Uterus (tissue), 4 donors: ENCODE measurements around the gene ATRN. TPM values are rescaled to one million over a fixed set of nuclear protein-coding genes. Genes with fewer than 3 reads are reported as not detected.

Source experiments
- DNase-seq, 2 donors: peaks; one replicate each; pipeline ENCODE4 v3.0.0-alpha.2; 2019 to 2020
- H3K27ac ChIP-seq, 2 donors: fragments of 200-600 bp; sonication (generic); 1 replicate in 1 of 2; 2 replicates in 1 of 2; pipeline ENCODE4 v1.5.1; 2016 to 2018
- H3K27me3 ChIP-seq, 2 donors: fragments of 200-600 bp; sonication (generic); one replicate each; pipeline ENCODE4 v1.5.1; 2018 to 2019; ENCODE audit warnings: control low read depth in 1 of 2
- H3K36me3 ChIP-seq, 2 donors: fragments of 200-600 bp; sonication (generic); one replicate each; pipeline ENCODE4 v1.5.1; 2019; ENCODE audit warnings: control low read depth in 1 of 2
- H3K4me1 ChIP-seq, 2 donors: fragments of 200-600 bp; sonication (generic); one replicate each; pipeline ENCODE4 v1.5.1; 2018 to 2019; ENCODE audit warnings: control low read depth in 1 of 2
- H3K4me3 ChIP-seq, 2 donors: fragments of 200-600 bp; sonication (generic); 1 replicate in 1 of 2; 2 replicates in 1 of 2; pipeline ENCODE4 v1.5.1; 2018 to 2019; ENCODE audit warnings: mild to moderate bottlenecking in 1 of 2
- H3K9me3 ChIP-seq, 2 donors: fragments of 200-600 bp; sonication (generic); one replicate each; pipeline ENCODE4 v1.5.1; 2019; ENCODE audit warnings: control low read depth in 1 of 2
- CTCF ChIP-seq, 4 experiments: fragments of 200-600 bp in 2 of 4; fragments of 450-650 bp in 2 of 4; sonication (generic) in 2 of 4; IDR thresholded peaks; one replicate each; pipeline ENCODE4 v1.5.1; 2016 to 2019; ENCODE audit warnings: antibody characterized with exemption in 4 of 4, mild to moderate bottlenecking in 2 of 4, moderate library complexity in 1 of 4
- POLR2A ChIP-seq, 2 donors: fragments of 450-650 bp; IDR thresholded peaks; one replicate each; pipeline ENCODE4 v1.6.1; 2016; ENCODE audit warnings: antibody characterized with exemption in 2 of 2, mild to moderate bottlenecking in 1 of 2, moderate library complexity in 1 of 2
- intact Hi-C: fragments of 100-400 bp; cut with DNase I; formaldehyde crosslinking; loops from one replicate; pipeline ENCODE4 v1.15.1; 2023; ENCODE audit warnings: low total_unique reads
- total RNA-seq, 4 donors: library from RNA; depleted of rRNA in 3 of 4; stranded (reverse); fragments of >200 nt in 3 of 4; gene quantifications; one replicate each; pipeline versions ENCODE4 v1.1.0 to v1.2.4, GENCODE V29; 2014 to 2023
- donor health status: DM: yes; HTN: yes; CAD: no.

Gene ATRN
- total RNA-seq, 4 donors from 2014 or later: 7.4 to 76.7 (median 21.2) TPM

DNA sequence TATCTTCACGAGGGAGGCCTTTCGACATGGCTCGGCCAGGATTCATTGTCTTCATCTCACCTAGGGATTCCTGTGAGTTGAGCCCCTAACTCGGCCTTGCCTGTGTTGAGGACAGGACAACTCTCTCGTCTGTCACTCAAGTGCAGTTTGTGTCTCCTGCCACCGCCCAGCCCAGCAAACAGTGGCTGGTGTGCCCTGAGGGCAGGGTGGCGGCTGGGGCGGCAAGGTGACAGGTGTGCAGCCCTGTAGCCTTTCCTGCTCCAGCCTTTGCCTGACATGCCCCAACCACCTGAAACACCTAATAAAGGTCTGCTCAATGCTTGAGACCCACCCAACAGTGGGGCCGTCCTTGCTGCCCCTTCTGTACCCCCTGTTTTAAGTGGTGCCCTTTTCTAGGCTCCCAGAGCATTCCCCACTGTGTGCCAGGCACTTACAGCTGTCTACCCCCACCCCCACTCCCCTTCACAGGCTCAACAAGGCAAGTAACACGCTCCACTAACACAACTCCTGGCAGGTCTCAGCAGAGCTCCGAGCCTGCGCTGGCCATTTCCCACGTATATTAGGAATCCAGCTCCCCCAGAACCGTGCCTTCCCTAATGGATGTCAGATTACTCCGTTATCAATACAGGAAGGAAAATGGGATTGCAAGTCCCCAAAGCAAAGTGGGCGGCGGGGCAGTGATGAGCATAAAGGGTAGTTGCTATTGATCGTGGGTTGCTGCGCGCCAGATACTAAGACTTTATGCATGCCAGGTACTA, 174.7 kb downstream of the ATRN start:
- no peak overlapping the region for H3K4me3 ChIP-seq
- H3K27me3 ChIP-seq: no peaks in the 10 kb centered on the region
- no peak for DNase-seq
- intact Hi-C loops: no loop called here
- no peaks in the 10 kb centered on the region for H3K4me1 ChIP-seq
- no peaks in the 10 kb centered on the region for H3K36me3 ChIP-seq
- no peaks in the 10 kb centered on the region for H3K9me3 ChIP-seq
- no peak overlapping the region for H3K27ac ChIP-seq
- no peak for TF ChIP-seq POLR2A (IDR thresholded peaks at IDR 0.05)
- TF ChIP-seq CTCF (IDR thresholded peaks at IDR 0.05): no peak

- no peak for DNase-seq
- H3K4me1 ChIP-seq: no peaks in the 10 kb centered on the region
- no peak overlapping the region for H3K4me3 ChIP-seq
- H3K27ac ChIP-seq: no peak overlapping the region
- no peak for TF ChIP-seq POLR2A (IDR thresholded peaks at IDR 0.05)
- no peak for TF ChIP-seq CTCF (IDR thresholded peaks at IDR 0.05)
- no peaks in the 10 kb centered on the region for H3K9me3 ChIP-seq
- H3K36me3 ChIP-seq: no peaks in the 10 kb centered on the region
- no peaks in the 10 kb centered on the region for H3K27me3 ChIP-seq
- intact Hi-C loops: no loop called here
Observed at GRCh38 chr20:3646067-3646440, 175.2 kb downstream of the ATRN start.

DNA sequence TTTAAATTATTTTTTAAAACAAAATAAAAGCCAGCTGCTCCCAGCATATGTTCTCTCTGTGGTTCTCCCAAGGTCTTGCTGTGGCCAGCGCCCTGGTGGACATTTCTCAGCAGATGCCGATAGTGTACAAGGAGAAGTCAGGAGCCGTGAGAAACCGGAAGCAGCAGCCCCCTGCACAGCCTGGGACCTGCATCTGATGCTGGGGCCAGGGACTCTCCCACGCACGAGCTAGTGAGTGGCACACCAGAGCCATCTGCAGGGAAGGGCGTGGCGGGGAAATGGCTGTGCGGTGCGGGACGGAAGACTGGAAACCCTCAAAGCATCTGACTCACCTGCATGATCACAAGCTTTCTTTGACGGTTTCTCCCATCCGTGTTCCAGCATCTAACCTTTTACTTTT, 175.8 kb downstream of the ATRN start:
- no peak overlapping the region for H3K4me3 ChIP-seq
- intact Hi-C loops: no loop called here
- DNase-seq: no peak
- no peaks in the 10 kb centered on the region for H3K27me3 ChIP-seq
- TF ChIP-seq CTCF (IDR thresholded peaks at IDR 0.05) (no peak), POLR2A (IDR thresholded peaks at IDR 0.05) (no peak)
- no peaks in the 10 kb centered on the region for H3K36me3 ChIP-seq
- no peaks in the 10 kb centered on the region for H3K4me1 ChIP-seq
- H3K9me3 ChIP-seq: no peaks in the 10 kb centered on the region
- no peak overlapping the region for H3K27ac ChIP-seq

GRCh38 chr20:3647473-3647872, 176.7 kb downstream of the ATRN start:
- Histone ChIP-seq H3K4me3 (no peak overlapping the region), H3K4me1 (no peaks in the 10 kb centered on the region), H3K27ac (no peak overlapping the region), H3K27me3 (no peaks in the 10 kb centered on the region), H3K36me3 (no peaks in the 10 kb centered on the region), H3K9me3 (no peaks in the 10 kb centered on the region)
- no peak for TF ChIP-seq POLR2A (IDR thresholded peaks at IDR 0.05)
- no peak for TF ChIP-seq CTCF (IDR thresholded peaks at IDR 0.05)
- no peak for DNase-seq
- intact Hi-C loops: no loop called here

DNA sequence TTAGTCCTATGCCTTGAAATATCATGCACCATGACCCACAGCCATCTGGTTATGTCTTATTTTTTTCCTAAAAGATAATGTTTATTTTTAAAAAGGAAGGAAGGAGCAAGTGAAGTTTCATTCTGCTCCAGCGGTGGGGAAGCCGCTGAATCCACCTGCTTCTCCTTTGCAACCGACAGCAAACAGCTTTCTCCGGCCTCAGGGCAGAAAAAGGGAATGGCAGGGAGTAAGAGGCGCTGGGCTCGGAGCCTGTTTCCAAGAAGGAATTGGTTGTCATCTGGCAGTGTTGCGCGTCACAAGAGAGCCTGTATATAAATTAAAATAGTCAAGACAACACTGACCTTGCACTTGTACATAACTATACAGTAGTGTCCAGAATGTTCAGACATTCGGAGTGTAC, 178.1 kb downstream of the ATRN start:
- Histone ChIP-seq H3K4me3 (no peak overlapping the region), H3K36me3 (no peaks in the 10 kb centered on the region)

More for the DNA sequence above, 178.1 kb downstream of the ATRN start:
- H3K27me3 ChIP-seq: no peaks in the 10 kb centered on the region
- intact Hi-C loops: no loop called here
- TF ChIP-seq POLR2A (IDR thresholded peaks at IDR 0.05) (no peak), CTCF (IDR thresholded peaks at IDR 0.05) (no peak)
- no peaks in the 10 kb centered on the region for H3K4me1 ChIP-seq
- no peak for DNase-seq
- H3K27ac ChIP-seq: no peak overlapping the region
- no peaks in the 10 kb centered on the region for H3K9me3 ChIP-seq
